Lower leg skin (tissue), 3 donors: ENCODE measurements around the gene MAFB.

Source experiments
- CTCF ChIP-seq, 3 donors: fragments of 450-650 bp; IDR thresholded peaks; one replicate each; pipeline ENCODE4 v1.5.1; 2016; ENCODE audit warnings: antibody characterized with exemption in 3 of 3, mild to moderate bottlenecking in 3 of 3, moderate library complexity in 2 of 3
- POLR2A ChIP-seq, 2 donors: fragments of 450-650 bp; IDR thresholded peaks; one replicate each; pipeline ENCODE4 v1.6.1; 2016 to 2017; ENCODE audit warnings: antibody characterized with exemption in 2 of 2, mild to moderate bottlenecking in 1 of 2, moderate library complexity in 1 of 2

GRCh38 chr20:40686434-40686882 is 2.6 kb downstream of the MAFB start:
- TF ChIP-seq CTCF (IDR thresholded peaks at IDR 0.05) (no peak), POLR2A (IDR thresholded peaks at IDR 0.05) (no peak)
